ENCODE results near the gene CDH4.

DNA sequence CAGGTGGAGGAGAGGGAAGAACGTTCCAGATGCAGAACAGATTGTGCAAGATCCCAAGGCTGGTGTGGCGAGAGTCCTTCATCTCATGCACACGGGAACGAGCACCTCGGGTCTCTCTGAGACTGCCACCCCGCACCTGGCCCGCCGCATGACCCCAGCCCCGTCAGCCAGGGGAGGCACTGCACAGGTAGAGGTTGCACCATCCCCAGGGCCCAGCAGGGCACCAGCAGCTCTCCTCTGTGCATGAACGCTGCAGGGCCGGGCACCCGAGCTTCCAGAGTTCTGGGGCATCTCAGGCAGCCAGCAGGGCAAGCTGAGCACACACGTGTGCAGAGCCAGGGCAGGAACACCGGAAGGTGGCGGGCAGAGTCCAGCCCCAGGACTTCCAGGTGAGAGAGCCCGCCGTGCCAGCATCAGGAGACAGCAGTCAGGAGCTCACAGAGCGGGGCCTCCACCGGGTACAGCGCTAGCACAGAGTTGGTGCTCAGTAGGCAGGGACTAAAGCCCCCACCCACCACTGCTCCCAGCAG, 620.4 kb downstream of the CDH4 start:
- TF ChIP-seq CTCF (IDR thresholded peaks at IDR 0.05; ENCODE audit: insufficient read depth, low read length), result no peak
- TF ChIP-seq, protein P1, sequence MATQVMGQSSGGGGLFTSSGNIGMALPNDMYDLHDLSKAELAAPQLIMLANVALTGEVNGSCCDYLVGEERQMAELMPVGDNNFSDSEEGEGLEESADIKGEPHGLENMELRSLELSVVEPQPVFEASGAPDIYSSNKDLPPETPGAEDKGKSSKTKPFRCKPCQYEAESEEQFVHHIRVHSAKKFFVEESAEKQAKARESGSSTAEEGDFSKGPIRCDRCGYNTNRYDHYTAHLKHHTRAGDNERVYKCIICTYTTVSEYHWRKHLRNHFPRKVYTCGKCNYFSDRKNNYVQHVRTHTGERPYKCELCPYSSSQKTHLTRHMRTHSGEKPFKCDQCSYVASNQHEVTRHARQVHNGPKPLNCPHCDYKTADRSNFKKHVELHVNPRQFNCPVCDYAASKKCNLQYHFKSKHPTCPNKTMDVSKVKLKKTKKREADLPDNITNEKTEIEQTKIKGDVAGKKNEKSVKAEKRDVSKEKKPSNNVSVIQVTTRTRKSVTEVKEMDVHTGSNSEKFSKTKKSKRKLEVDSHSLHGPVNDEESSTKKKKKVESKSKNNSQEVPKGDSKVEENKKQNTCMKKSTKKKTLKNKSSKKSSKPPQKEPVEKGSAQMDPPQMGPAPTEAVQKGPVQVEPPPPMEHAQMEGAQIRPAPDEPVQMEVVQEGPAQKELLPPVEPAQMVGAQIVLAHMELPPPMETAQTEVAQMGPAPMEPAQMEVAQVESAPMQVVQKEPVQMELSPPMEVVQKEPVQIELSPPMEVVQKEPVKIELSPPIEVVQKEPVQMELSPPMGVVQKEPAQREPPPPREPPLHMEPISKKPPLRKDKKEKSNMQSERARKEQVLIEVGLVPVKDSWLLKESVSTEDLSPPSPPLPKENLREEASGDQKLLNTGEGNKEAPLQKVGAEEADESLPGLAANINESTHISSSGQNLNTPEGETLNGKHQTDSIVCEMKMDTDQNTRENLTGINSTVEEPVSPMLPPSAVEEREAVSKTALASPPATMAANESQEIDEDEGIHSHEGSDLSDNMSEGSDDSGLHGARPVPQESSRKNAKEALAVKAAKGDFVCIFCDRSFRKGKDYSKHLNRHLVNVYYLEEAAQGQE (IDR thresholded peaks at IDR 0.05; ENCODE audit: insufficient replicate concordance, low read depth), result no peak
- no peak for TF ChIP-seq SPI1 (IDR thresholded peaks at IDR 0.05; ENCODE audit: borderline replicate concordance, low read depth)
- TF ChIP-seq GABPA (IDR thresholded peaks at IDR 0.05; ENCODE audit: low read depth), result no peak
- no peak for TF ChIP-seq POLR2AphosphoS5 (IDR thresholded peaks at IDR 0.05; ENCODE audit: low read depth)
